Keratinocyte (primary cell): ENCODE results near the gene TAGLN3. TPM values are rescaled to one million over a fixed set of nuclear protein-coding genes. Genes with fewer than 3 reads are reported as not detected.
A peak's percentile ranks its signal among the peaks of the same experiment; 100 is the strongest.

Experiments used
- DNase-seq: peaks from one replicate; pipeline ENCODE4 v3.0.0-alpha.2; 2011; ENCODE audit warnings: low read depth, missing footprints, low spot score
- FAIRE-seq: peaks from 2 replicates; lab custom pipeline; 2011; peaks lifted over from hg19 to GRCh38; lab: Jason Lieb, UNC
- H2AFZ ChIP-seq: 2 replicates; pipeline ENCODE4 v1.6.0; 2012; ENCODE audit warnings: low read length, control low read depth, inconsistent platforms; ENCODE audit not compliant: control insufficient read depth
- H3K27ac ChIP-seq: 2 replicates; pipeline ENCODE4 v1.5.1; 2011; ENCODE audit warnings: low read length; ENCODE audit not compliant: control insufficient read depth, insufficient read depth
- H3K27me3 ChIP-seq: 3 replicates; pipeline ENCODE4 v1.6.0; 2011; ENCODE audit warnings: low read length; ENCODE audit not compliant: control insufficient read depth, insufficient read depth; ENCODE audit errors: extremely low read depth
- H3K36me3 ChIP-seq, 2 experiments: 2 replicates in 1 of 2; 3 replicates in 1 of 2; pipeline ENCODE4 v1.5.1; 2011; ENCODE audit warnings: low read length in 2 of 2, mild to moderate bottlenecking in 1 of 2; ENCODE audit not compliant: control insufficient read depth in 2 of 2, insufficient read depth in 2 of 2; ENCODE audit errors: extremely low read depth in 1 of 2
- H3K4me1 ChIP-seq: 3 replicates; pipeline ENCODE4 v1.5.1; 2011; ENCODE audit warnings: low read length; ENCODE audit not compliant: control insufficient read depth, insufficient read depth; ENCODE audit errors: extremely low read depth
- H3K4me2 ChIP-seq: 3 replicates; pipeline ENCODE4 v1.6.0; 2011; ENCODE audit warnings: low read depth, low read length; ENCODE audit not compliant: control insufficient read depth, insufficient read depth; ENCODE audit errors: extremely low read depth
- H3K4me3 ChIP-seq, 3 experiments: fragments of 200-600 bp in 1 of 3; sonication (generic) in 1 of 3; 2 replicates in 2 of 3; 3 replicates in 1 of 3; pipeline ENCODE4 v1.5.1; 2011 to 2016; ENCODE audit warnings: low read length in 3 of 3, mild to moderate bottlenecking in 3 of 3, control low read depth in 2 of 3, inconsistent platforms in 1 of 3, low read depth in 1 of 3, mixed read lengths in 1 of 3, mixed run types in 1 of 3, moderate library complexity in 1 of 3; ENCODE audit not compliant: control insufficient read depth in 2 of 3, insufficient read depth in 2 of 3; ENCODE audit errors: extremely low read depth in 1 of 3
- H3K79me2 ChIP-seq: 2 replicates; pipeline ENCODE4 v1.6.0; 2012; ENCODE audit warnings: low read length; ENCODE audit not compliant: control insufficient read depth, insufficient read depth
- H3K9ac ChIP-seq: 3 replicates; pipeline ENCODE4 v1.6.0; 2011; ENCODE audit warnings: low read length; ENCODE audit not compliant: control insufficient read depth, insufficient read depth; ENCODE audit errors: extremely low read depth
- H3K9me1 ChIP-seq: 3 replicates; pipeline ENCODE4 v1.6.0; 2011; ENCODE audit warnings: low read length; ENCODE audit not compliant: control insufficient read depth, insufficient read depth; ENCODE audit errors: extremely low read depth
- H3K9me3 ChIP-seq: 2 replicates; pipeline ENCODE4 v1.5.1; 2012; ENCODE audit warnings: low read depth, low read length; ENCODE audit not compliant: control insufficient read depth
- H4K20me1 ChIP-seq: 3 replicates; pipeline ENCODE4 v1.6.0; 2011; ENCODE audit warnings: low read length; ENCODE audit not compliant: control insufficient read depth, insufficient read depth; ENCODE audit errors: extremely low read depth
- CTCF ChIP-seq, 3 experiments: IDR thresholded peaks in 1 of 3; conservative IDR thresholded peaks in 1 of 3; optimal IDR thresholded peaks in 1 of 3; 2 replicates in 2 of 3; 3 replicates in 1 of 3; pipeline versions ENCODE3 to v1.5.1; 2011; ENCODE audit warnings: low read length in 3 of 3, mild to moderate bottlenecking in 3 of 3, moderate library complexity in 2 of 3, control low read depth in 1 of 3, inconsistent platforms in 1 of 3; ENCODE audit not compliant: insufficient read depth in 2 of 3; ENCODE audit errors: extremely low read depth in 1 of 3
- EZH2 ChIP-seq: IDR thresholded peaks from one replicate; pipeline ENCODE4 v1.6.1; 2012; ENCODE audit warnings: inconsistent platforms, mild to moderate bottlenecking, low read length, moderate library complexity
- dilution Hi-C: fragments of 300-500 bp; cut with MboI; formaldehyde crosslinking; loops from one replicate; pipeline ENCODE4 v1.7.0; 2020; ENCODE audit warnings: low sequenced_read_pairs; ENCODE audit not compliant: extremely low pct_ligation_motif_present
- polyA plus RNA-seq, 5 experiments: library from polyadenylated mRNA; depleted of rRNA in 3 of 5; stranded (reverse) in 3 of 5; stranded (forward) in 1 of 5; unstranded in 1 of 5; fragments of >200 nt; gene quantifications; 1 replicate in 1 of 5; 2 replicates in 3 of 5; 3 replicates in 1 of 5; pipeline versions ENCODE4 v1.2.1 to v1.2.3, GENCODE V29; 2011 to 2012; ENCODE audit warnings: missing spikeins in 2 of 5, low read depth in 1 of 5, low replicate concordance in 1 of 5

TAGLN3 gene
- polyA plus RNA-seq, 1 donor (not counting 4 experiments of a cell fraction or from before 2014, with no cell fraction given) = 8.9 TPM

- FAIRE-seq (peak; percentile 26), DNase-seq (no peak)
- no peaks in the 10 kb centered on the region for H3K9me1 ChIP-seq
- H3K36me3 ChIP-seq = no peaks in the 10 kb centered on the region
- H2AFZ ChIP-seq = no peak overlapping the region
- H3K9ac ChIP-seq = no peak overlapping the region
- dilution Hi-C loops = no loop called here
- peaks cover 2% of the 10 kb centered on the region for H3K4me1 ChIP-seq
- H3K4me3 ChIP-seq = no peak overlapping the region
- no peak overlapping the region for H3K27ac ChIP-seq
- no peaks in the 10 kb centered on the region for H4K20me1 ChIP-seq
- H3K27me3 ChIP-seq = no peaks in the 10 kb centered on the region
- no peak overlapping the region for H3K4me2 ChIP-seq
- no peaks in the 10 kb centered on the region for H3K79me2 ChIP-seq
- H3K9me3 ChIP-seq = no peaks in the 10 kb centered on the region
- no peak for TF ChIP-seq CTCF (optimal IDR thresholded peaks at IDR 0.05 in 1 of 3, IDR thresholded peaks at IDR 0.05 in 1 of 3, conservative IDR thresholded peaks at IDR 0.05 in 1 of 3; ENCODE audit: extremely low read depth in 1 of 3, insufficient read depth in 2 of 3, low read length in 3 of 3)
- no peak for TF ChIP-seq EZH2
Measured at GRCh38 chr3:112061152-112061551, 62.4 kb downstream of the TAGLN3 start.

Other genes with a start within 250 kb of the TAGLN3 start
- gene PHLDB2, start 139.7 kb upstream of the TAGLN3 start, polyA plus RNA-seq = 74.2 to 150 TPM (median 108 TPM) in 3 replicates
- gene ABHD10, start 19.9 kb upstream of the TAGLN3 start, polyA plus RNA-seq = 12.0 to 22.2 TPM (median 13.2 TPM) in 3 replicates
- 0.02 to 0.18 TPM (median 0.08 TPM) in 3 replicates for gene TMPRSS7, start 35.8 kb downstream of the TAGLN3 start, polyA plus RNA-seq
- 12.9 to 15.8 TPM (median 13.7 TPM) in 3 replicates for gene C3orf52, start 87.5 kb downstream of the TAGLN3 start, polyA plus RNA-seq
- 1.7 to 2.9 TPM (median 2.5 TPM) in 3 replicates for gene GCSAM, start 134.3 kb downstream of the TAGLN3 start, polyA plus RNA-seq